HEK293T (cell line): Measurements from ENCODE around the gene HS1BP3.

Experiments used
- BHLHE40 ChIP-seq: fragments of 450-650 bp; IDR thresholded peaks from 2 replicates; pipeline ENCODE4 v1.6.1; 2016; ENCODE audit warnings: mild to moderate bottlenecking, moderate library complexity, borderline replicate concordance
- CTBP1 ChIP-seq: fragments of 450-650 bp; IDR thresholded peaks from 2 replicates; pipeline ENCODE4 v1.6.1; 2016; ENCODE audit warnings: borderline replicate concordance
- FOXA1 ChIP-seq: fragments of 450-650 bp; IDR thresholded peaks from 2 replicates; pipeline ENCODE4 v1.6.1; 2016; ENCODE audit warnings: mild to moderate bottlenecking
- HDGF ChIP-seq: fragments of 450-650 bp; IDR thresholded peaks from 2 replicates; pipeline ENCODE4 v1.6.1; 2017; ENCODE audit warnings: antibody characterized with exemption, borderline replicate concordance
- L3MBTL2 ChIP-seq: fragments of 450-650 bp; conservative IDR thresholded peaks from 2 replicates; pipeline ENCODE4 v1.6.1; 2016; ENCODE audit warnings: mild to moderate bottlenecking
- PKNOX1 ChIP-seq: fragments of 450-650 bp; IDR thresholded peaks from 2 replicates; pipeline ENCODE4 v1.6.1; 2016
- TARDBP ChIP-seq: fragments of 450-650 bp; IDR thresholded peaks from 2 replicates; pipeline ENCODE4 v1.6.1; 2016
- ZNF384 ChIP-seq: fragments of 450-650 bp; IDR thresholded peaks from 2 replicates; pipeline ENCODE4 v1.6.1; 2016

- TF ChIP-seq BHLHE40 (no peak), TARDBP (no peak), ZNF384 (no peak), FOXA1 (no peak), PKNOX1 (no peak), L3MBTL2 (no peak), CTBP1 (no peak), HDGF (no peak)
Measured at GRCh38 chr2:20661421-20662307, 10.8 kb upstream of the HS1BP3 start.
